Loucy (cell line): Measurements from ENCODE around the gene ETNPPL.

Experiments
- H2AFZ ChIP-seq: fragments of 200-600 bp; sonication (generic); 2 replicates; pipeline ENCODE4 v1.6.0; 2016; ENCODE audit warnings: antibody characterized with exemption, mild to moderate bottlenecking, low read length, moderate library complexity
- H3F3A ChIP-seq: fragments of 200-600 bp; 2 replicates; pipeline ENCODE4 v1.6.0; 2016; ENCODE audit warnings: antibody characterized with exemption, low read depth, mild to moderate bottlenecking
- H3K27me3 ChIP-seq: fragments of 200-600 bp; sonication (generic); 2 replicates; pipeline ENCODE4 v1.6.1; 2014; ENCODE audit warnings: low read length, mild to moderate bottlenecking; ENCODE audit not compliant: insufficient read depth, poor library complexity, severe bottlenecking
- H3K36me3 ChIP-seq: fragments of 200-600 bp; sonication (generic); 2 replicates; pipeline ENCODE4 v1.6.1; 2016; ENCODE audit warnings: low read length; ENCODE audit not compliant: insufficient read depth
- H3K4me1 ChIP-seq: fragments of 200-600 bp; sonication (generic); 2 replicates; pipeline ENCODE4 v1.5.1; 2014; ENCODE audit warnings: low read length, mild to moderate bottlenecking; ENCODE audit not compliant: insufficient read depth, poor library complexity, severe bottlenecking
- H3K4me2 ChIP-seq: fragments of 200-600 bp; sonication (generic); 2 replicates; pipeline ENCODE4 v1.6.0; 2014; ENCODE audit warnings: antibody characterized with exemption, low read length, low read depth, mild to moderate bottlenecking; ENCODE audit not compliant: poor library complexity, severe bottlenecking
- H3K4me3 ChIP-seq: fragments of 200-600 bp; sonication (generic); 2 replicates; pipeline ENCODE4 v1.5.1; 2014; ENCODE audit warnings: low read length, mild to moderate bottlenecking, mixed read lengths; ENCODE audit not compliant: poor library complexity, severe bottlenecking
- H3K79me2 ChIP-seq: fragments of 200-600 bp; sonication (generic); 2 replicates; pipeline ENCODE4 v1.6.1; 2014; ENCODE audit warnings: low read length; ENCODE audit not compliant: insufficient read depth
- H3K9ac ChIP-seq: fragments of 200-600 bp; sonication (generic); 2 replicates; pipeline ENCODE4 v1.6.0; 2014; ENCODE audit warnings: mild to moderate bottlenecking, low read depth, low read length, moderate library complexity; ENCODE audit not compliant: poor library complexity, severe bottlenecking
- H3K9me2 ChIP-seq: fragments of 200-600 bp; sonication (generic); replicated peaks from 2 replicates; pipeline ENCODE4 v1.6.1; 2016; ENCODE audit warnings: low read depth, low read length, mixed read lengths
- H3K9me3 ChIP-seq: fragments of 200-600 bp; sonication (generic); 2 replicates; pipeline ENCODE4 v1.6.1; 2014; ENCODE audit warnings: mild to moderate bottlenecking, antibody characterized with exemption, low read length, low read depth; ENCODE audit not compliant: insufficient read depth
- H4K20me1 ChIP-seq: fragments of 200-600 bp; sonication (generic); 2 replicates; pipeline ENCODE4 v1.6.0; 2014; ENCODE audit warnings: antibody characterized with exemption, low read length, mild to moderate bottlenecking; ENCODE audit not compliant: insufficient read depth, poor library complexity, severe bottlenecking
- CTCF ChIP-seq: fragments of 200-600 bp; sonication (generic); conservative IDR thresholded peaks from 2 replicates; pipeline ENCODE4 v1.5.1; 2014; ENCODE audit warnings: mild to moderate bottlenecking, antibody characterized with exemption, low read length
- EZH2phosphoT487 ChIP-seq: fragments of 200-600 bp; IDR thresholded peaks from 2 replicates; pipeline ENCODE4 v1.6.1; 2018; ENCODE audit warnings: antibody characterized with exemption, mild to moderate bottlenecking, moderate library complexity, borderline replicate concordance

The ETNPPL gene

GRCh38 chr4:108788731-108789130 lies 25.9 kb upstream of the ETNPPL start:
- Histone ChIP-seq H4K20me1 (no peaks in the 10 kb centered on the region), H3K36me3 (no peaks in the 10 kb centered on the region), H3K4me2 (no peak overlapping the region), H3K27me3 (no peaks in the 10 kb centered on the region), H3K9me2 (no peaks in the 10 kb centered on the region), H3K79me2 (no peaks in the 10 kb centered on the region), H3K9ac (no peak overlapping the region), H3K9me3 (no peaks in the 10 kb centered on the region), H2AFZ (no peak overlapping the region), H3K4me3 (no peak overlapping the region), H3F3A (no peaks in the 10 kb centered on the region), H3K4me1 (no peaks in the 10 kb centered on the region)
- TF ChIP-seq EZH2phosphoT487 (no peak), CTCF (no peak)

GRCh38 chr4:108787724-108788123 lies 24.9 kb upstream of the ETNPPL start:
- no peaks in the 10 kb centered on the region for H3K27me3 ChIP-seq
- no peaks in the 10 kb centered on the region for H3K4me1 ChIP-seq
- H3K9ac ChIP-seq: no peak overlapping the region
- no peaks in the 10 kb centered on the region for H3K36me3 ChIP-seq
- H3K9me2 ChIP-seq: no peaks in the 10 kb centered on the region
- no peak overlapping the region for H3K4me2 ChIP-seq
- no peaks in the 10 kb centered on the region for H4K20me1 ChIP-seq
- no peaks in the 10 kb centered on the region for H3K9me3 ChIP-seq
- no peaks in the 10 kb centered on the region for H3K79me2 ChIP-seq
- TF ChIP-seq CTCF (no peak), EZH2phosphoT487 (no peak)
- no peak overlapping the region for H2AFZ ChIP-seq
- H3F3A ChIP-seq: no peaks in the 10 kb centered on the region
- no peak overlapping the region for H3K4me3 ChIP-seq

GRCh38 chr4:108787106-108787505 lies 24.3 kb upstream of the ETNPPL start:
- no peaks in the 10 kb centered on the region for H3K27me3 ChIP-seq

More at GRCh38 chr4:108787106-108787505, 24.3 kb upstream of the ETNPPL start:
- Histone ChIP-seq H3K9me3 (no peaks in the 10 kb centered on the region), H3K9me2 (no peaks in the 10 kb centered on the region), H4K20me1 (no peaks in the 10 kb centered on the region), H3K4me1 (no peaks in the 10 kb centered on the region), H3K36me3 (no peaks in the 10 kb centered on the region), H2AFZ (no peak overlapping the region), H3K79me2 (no peaks in the 10 kb centered on the region), H3K4me2 (no peak overlapping the region), H3K4me3 (no peak overlapping the region), H3K9ac (no peak overlapping the region), H3F3A (no peaks in the 10 kb centered on the region)
- no peak for TF ChIP-seq EZH2phosphoT487
- no peak for TF ChIP-seq CTCF
